ENCODE measurements around the gene SLITRK3.

GRCh38 chr3:165185707-165186327 is 10.4 kb downstream of the SLITRK3 start:
- TF ChIP-seq, protein P1, sequence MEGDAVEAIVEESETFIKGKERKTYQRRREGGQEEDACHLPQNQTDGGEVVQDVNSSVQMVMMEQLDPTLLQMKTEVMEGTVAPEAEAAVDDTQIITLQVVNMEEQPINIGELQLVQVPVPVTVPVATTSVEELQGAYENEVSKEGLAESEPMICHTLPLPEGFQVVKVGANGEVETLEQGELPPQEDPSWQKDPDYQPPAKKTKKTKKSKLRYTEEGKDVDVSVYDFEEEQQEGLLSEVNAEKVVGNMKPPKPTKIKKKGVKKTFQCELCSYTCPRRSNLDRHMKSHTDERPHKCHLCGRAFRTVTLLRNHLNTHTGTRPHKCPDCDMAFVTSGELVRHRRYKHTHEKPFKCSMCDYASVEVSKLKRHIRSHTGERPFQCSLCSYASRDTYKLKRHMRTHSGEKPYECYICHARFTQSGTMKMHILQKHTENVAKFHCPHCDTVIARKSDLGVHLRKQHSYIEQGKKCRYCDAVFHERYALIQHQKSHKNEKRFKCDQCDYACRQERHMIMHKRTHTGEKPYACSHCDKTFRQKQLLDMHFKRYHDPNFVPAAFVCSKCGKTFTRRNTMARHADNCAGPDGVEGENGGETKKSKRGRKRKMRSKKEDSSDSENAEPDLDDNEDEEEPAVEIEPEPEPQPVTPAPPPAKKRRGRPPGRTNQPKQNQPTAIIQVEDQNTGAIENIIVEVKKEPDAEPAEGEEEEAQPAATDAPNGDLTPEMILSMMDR (IDR thresholded peaks at IDR 0.05): peak; percentile 92
- TF ChIP-seq EZH2 (IDR thresholded peaks at IDR 0.05) (no peak), EZH2phosphoT487 (IDR thresholded peaks at IDR 0.05) (no peak)

Measured in neural progenitor cell (in vitro differentiated cells).